ENCODE results near the gene EHBP1L1.

The EHBP1L1 gene

DNA sequence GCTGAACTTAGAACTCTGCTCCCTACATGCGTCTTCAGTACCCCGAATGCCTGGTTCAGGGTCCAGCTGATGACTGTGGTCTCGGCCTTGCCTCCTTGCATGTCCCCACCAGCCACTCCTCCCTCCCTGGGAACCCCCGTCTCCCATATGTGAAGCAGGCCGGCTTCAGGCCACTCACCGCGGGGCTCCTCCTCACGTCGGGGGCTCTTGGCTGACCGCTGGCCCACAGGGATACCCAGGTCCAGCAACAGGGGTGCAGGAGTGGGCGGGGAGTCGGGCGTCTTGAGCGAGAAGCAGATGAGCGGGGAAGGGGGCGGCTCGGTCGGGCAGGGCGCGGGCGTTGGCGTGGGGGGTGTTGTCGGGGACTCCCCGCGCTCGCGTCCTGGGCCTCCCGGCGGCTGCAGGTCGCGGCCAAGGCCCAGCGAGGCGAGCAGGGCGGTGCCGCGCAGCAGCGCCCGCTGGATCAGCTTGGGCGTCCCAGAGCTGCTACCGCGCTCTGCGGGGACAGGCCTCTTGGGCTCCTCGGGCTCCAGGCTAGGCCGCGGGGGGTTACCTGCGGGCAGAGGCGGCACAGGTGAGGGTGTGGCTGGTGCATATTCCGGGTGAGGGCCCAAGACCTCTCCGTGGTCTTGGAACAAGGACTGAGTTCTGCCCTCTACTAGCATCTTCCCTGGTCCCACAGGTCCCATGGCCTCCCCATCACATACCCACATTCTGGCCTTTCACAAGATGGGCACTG lies 23.5 kb downstream of the EHBP1L1 start:
- DNase-seq: no peak

DNA sequence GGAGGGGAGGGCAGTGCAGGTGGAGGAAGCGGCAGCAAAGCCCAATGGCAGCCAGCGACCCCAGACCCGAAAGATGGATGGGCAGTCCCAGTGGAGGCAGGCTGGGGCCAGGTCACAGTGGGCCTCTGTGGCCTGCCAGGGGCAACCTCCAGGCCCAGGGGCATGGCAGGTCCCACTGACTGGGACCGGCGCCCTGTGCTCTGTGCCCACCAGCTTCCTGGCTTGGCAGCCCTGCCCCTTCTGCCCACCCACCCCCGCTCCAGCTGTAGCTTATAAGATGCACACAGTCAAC lies 24.0 kb downstream of the EHBP1L1 start:
- no peak for DNase-seq

DNA sequence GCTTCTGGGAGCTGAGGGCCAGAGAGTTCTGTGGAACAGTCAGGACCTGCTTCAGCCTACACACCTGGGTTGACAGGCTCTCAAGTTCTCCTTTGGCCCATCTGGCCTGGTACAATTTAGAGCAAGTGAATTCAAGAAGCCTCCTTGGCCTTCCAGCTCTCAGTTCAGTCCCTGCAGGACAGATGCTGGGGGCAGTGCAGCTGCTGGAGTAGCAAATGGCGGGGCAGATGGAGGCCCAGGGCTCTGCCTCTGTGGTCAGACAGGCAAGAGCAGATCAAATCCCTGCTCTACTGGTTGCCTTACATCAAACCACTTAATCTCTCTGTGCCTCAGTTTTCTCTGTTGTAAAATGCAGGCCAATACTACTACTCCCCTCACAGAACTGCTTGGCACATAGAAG lies 28.4 kb downstream of the EHBP1L1 start:
- no peak for DNase-seq

DNA sequence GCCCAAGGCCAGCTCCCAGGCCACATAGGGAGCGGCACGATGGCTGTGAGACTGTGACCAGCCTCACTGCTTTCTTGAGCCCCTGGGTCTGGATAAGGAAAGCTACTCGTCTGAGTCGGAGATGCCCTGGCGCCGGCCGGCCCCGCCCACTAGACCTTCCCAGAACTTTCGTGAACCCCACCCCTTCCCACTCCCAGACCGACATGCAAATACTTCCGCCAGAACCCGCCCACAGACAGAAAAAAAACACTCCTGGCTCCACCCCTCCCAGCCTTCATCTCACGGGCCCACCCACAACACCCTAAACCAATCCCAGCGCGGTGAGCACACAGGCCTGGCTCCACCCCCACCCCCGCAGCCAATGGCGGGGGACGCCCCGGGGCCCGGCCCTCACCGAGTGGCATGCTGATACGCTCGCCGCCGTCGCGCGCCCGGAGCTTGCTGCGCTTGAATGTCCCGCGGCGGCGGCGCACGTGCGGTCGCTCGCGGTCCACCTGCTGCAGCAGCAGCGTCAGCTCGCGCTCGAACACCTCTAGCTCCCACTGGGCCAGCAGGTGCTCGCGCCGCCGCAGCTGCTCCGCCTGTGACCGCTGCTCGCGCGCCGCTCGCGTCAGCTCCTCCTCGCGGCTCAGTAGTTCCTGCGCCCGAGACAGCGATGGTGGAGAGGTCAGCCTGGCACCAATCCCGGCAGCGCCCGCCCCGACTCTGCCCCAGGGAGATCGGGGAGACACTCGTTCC lies 31.2 kb downstream of the EHBP1L1 start:
- no peak for DNase-seq

DNA sequence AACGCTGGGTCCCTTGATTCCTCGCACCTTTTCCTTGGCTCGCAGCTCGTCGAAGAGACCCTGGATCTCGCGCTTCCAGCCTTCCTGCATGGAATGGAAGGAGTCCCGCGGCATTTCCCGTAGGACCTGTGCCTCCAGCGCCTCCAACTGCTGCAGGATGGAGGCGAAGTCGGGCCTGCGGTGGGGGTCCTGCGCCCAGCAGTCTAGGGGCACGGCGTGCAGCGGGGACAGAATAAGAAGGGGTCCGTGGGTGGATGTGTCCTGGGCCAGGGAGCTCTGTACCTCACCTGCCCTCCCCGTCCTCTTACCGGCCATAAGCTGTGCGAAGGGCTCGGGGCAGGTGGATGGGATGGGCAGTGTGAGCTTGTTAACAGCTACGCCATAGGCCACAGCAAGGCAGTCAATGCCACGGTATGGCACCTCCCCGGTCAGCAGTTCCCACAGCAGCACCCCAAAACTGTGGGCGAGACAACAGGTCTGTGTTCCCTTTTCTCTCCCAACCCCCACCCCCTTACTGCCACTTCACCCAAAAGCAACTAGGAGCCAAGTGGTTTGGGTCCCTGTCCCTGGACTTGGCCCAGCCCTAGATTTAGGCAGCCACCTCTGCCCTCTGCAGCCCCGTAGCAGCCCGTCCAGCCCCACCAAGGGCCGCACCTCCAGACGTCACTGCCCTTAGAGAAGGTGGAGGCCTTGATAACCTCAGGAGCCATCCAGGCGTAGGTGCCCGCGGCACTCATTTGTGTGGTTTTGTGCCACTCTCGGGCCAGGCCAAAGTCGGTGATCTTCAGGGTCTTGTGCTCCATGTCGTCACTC lies 32.0 kb downstream of the EHBP1L1 start:
- DNase-seq: no peak

DNA sequence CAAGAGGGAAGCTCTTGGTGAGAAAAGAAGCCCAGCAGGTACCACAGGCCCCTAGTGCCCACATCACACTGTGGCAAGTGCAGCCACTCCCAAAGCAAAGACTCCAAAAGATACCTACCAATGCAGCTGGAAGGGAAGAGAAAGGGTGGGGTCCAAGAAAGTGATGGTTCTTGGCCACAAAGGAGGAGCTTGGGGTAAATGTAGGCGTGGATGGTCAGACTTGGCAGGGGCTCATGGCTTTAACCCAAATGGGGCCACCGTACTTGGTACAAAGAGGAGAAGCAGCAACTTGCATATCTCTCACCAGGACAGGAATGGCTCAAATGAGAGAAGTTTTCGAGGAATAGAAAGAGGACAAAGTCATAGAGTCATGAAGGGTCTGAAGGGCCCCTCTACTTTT lies 33.4 kb downstream of the EHBP1L1 start:
- no peak for DNase-seq

DNA sequence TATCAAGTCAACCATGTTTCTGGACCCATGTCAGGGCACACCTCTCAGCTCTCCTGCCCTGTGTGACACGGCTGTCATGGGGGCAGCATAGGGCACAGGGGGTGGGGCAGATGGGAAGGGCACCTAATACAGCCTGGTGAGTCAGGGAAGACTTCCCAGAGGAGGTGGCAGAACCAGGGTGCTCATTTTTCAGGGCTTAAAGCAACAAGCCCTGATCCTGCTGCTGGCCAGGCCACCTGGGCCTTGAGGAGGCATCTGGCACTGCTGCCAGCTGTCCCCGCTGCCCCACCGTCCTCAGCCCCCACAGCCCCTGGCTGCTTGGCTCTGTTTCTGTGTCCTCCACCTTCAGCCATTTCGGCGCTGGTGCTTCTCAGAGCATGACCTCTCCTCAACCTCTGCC lies 33.8 kb downstream of the EHBP1L1 start:
- no peak for DNase-seq

DNA sequence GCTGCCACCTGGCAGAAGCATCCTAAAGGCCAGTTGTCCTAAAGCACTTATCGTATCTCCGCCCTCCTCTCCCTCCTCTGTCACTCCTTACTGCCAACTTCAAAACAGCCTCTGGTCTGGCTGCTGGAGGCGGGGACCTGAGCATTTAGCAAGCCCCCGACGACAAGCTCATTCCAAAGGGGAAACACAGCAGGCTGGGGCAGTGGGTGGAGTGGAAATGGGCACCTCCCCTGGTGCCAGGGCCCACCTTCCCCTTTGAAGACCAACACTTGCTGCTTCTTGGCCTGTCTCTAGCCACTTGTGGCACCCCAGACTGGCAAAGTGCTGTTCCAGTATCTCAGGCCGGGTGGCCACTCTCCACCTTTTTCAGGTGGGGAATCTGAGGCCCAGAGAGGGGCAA lies 34.6 kb downstream of the EHBP1L1 start:
- no peak for DNase-seq

DNA sequence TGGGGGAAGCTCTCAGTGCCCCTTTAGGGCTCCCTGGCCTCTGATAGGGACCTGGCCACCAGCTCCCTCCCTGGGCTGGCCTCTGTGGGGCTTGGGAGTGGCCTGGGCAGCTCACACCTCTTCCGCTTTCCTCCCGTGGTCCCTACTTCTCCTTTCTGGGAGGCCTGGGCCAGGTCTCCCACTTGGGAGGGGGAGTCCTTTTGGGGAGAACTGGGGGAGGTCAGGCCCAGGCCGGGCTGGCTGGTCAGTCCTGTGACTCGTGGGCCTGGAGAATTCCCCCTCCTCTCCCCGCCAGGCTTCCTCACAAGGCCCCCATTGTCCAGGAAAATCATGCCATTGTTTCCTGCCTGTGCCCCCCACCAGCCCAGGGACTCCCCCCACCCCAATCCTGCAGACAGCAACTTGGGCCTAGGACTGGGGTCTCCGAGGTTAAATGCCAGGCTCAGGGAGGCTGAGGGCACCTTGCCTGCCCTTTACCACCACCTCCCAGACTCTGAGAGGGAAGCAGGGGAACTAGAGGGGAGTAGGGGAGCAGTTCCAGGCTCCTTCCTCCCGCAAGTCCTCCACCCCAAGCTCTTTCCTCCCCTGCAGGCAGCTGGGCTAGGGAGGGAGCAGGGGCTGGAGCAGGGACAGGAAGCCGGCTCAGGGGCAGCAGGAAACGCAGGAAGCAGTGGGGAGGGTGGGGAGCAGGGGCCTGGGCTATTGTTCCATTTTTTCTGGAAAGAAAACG lies 35.3 kb downstream of the EHBP1L1 start:
- DNase-seq: no peak

DNA sequence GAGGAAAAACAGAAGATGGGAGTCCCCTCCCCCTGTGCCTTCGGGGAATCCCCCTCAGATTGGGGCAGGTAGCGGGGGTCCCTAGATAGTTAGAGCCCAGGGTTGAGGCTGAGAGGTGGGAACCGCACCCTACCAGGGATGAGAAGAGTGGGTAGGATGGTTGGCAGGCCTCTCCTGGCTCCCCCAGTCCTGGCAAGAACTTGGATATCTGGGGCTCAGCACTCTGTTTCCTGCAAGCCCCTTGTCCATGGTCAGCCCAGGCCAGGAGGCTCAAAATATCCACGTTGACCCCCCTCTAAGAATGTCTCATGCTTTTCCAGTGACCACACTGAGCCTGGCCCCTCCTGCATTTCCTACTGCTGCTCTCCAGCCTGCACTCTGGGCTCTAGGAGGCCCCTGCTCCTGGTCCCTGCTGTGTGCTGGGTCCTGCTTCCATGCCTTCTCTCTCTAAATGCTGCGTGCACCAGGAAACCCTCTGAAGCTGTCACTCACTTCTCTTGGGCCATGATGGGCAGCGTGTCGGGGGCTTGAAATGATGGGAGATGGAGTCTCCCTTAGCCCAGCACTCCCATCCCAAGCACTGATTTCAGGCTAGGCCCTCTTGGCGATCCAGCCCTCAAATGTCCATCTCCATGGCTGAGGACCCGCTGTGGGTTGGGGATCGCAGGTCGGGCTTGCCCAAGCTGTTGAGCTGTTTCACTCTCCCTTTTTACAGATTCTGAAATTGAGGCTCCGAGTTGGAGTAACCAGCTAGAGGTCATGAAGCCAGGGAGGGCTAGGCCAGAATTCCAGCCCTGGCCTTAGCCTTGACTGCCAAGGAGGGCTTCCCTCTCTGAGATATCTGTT lies 36.1 kb downstream of the EHBP1L1 start:
- no peak for DNase-seq

DNA sequence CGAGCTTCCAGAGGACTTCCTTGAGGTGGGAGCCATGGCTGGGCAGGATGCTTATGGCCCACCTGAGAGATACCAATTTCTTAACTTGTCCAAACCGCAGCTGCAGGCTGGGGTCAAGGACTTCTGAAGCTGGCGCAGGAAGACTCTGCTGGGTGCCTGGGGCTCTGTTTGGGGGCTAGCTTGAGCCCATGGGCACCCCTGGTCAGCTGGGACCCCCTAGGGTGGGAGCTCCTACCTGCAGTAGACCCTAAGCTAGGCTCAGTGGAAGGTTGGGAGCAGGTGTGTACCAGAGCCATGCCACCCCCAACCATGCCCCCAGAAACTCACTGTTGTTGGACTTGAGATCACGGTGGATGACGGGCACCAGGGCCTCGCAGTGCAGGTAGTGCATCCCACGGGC lies 36.8 kb downstream of the EHBP1L1 start:
- no peak for DNase-seq

DNA sequence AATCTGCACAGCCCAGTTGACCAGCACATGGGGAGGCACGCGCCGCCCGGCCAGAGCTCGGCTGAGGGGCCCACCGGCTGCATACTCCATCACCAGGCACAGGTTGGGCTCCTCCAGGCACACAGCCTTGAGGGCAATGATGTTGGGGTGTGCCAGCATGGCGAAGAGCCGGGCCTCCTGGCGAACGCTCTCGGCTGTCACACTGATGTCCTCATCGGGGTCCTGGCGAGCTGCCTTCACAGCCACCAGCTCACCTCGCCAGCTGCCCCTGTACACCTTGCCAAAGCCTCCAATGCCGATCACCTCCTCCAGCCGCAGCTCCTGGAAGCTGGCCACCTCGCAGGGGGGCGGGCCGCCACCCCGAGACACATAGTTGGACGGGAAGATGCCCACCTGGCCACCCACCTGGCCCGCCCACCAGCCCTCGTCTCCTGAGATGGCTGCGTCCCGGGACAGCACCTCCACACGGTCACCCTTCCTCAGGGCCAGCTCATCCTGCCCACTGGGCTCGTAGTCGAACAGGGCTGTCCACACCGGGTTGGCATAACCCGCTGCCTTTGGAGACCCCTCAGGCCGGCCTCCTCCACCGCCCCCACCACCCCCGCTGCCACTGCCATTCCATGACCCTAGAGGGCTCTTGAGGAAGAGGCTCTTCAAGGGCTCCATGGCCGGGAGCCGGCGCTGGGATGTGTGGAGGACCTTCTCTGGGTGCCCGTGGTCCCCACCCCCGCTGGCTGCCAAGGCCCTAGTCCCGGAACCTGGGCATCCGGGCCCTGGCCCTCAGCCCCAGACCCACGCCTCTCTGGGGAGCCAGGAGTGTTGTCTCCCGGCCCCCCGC lies 37.5 kb downstream of the EHBP1L1 start:
- DNase-seq: no peak

DNA sequence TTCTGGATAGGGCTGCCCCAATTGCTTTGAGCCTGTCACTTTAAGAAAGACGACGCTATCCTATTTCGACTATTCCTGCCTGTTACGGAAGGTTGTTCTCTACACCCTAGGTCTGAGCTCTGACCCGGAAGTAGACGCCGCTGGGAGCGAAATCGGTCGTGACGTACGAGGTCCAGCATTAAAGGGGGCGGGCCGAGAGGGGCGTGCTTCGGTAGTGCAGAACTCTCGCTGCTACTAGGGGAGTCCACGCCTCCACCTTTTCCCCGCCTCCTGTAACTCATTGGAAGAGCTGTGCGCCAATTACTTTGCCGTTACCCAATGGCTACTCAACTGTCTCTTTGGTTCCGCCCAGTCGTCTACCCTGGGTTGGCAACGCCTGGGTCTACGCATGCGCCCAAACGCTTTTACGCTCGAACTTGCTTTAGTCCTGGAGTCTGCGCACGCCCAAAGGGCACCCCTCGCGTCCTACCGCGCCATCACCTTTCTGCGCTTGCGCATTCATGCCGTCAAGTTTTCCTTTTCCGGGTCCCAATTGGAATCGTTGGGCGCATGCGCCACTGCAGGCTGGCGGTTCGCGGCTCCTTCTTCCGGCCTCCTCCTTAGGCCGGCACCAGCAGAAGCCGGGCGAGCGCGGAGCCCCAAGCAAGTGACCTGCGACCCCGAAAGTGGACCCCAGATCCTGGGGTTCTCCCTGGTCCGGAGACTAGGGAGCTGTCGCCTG lies 39.5 kb downstream of the EHBP1L1 start, which contains the start of gene PCNX3:
TSS of gene PCNX3 (plus strand) at position 548 of the 721 bp plus-strand sequence. CDS start 536 bp downstream, outside the sequence.
- peak; percentile 99 to 100 (median 100) for DNase-seq

DNA sequence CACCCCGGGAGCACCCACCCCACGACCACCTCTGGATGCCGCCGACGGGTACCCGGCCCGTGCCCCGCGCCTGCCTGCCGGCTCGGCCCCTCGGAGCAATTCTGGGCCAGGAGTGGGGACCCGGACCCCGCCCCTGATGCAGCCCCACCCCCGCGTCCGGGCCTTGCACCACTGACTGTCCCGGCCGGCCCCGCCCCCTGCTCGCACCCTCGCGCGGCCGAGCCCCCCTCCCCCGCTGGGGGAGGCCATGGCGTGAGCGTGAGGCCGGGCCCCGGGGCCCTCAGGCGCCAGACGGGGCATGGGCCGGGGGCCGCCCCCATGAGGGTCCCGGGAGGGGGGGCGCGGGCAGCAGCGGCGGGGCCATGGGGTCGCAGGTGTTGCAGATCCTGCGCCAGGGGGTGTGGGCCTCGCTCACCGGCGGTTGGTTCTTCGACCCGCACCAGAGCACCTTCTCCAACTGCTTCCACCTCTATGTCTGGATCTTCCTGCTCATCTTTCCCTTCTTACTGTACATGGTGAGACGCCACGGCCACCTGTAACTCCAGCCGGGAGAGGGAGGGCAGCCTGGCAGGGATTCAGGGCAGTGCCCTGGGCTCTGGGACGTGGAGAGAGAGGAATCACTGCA lies 40.2 kb downstream of the EHBP1L1 start:
- DNase-seq: peak in 2 of 4 experiments; percentile 38 to 63

DNA sequence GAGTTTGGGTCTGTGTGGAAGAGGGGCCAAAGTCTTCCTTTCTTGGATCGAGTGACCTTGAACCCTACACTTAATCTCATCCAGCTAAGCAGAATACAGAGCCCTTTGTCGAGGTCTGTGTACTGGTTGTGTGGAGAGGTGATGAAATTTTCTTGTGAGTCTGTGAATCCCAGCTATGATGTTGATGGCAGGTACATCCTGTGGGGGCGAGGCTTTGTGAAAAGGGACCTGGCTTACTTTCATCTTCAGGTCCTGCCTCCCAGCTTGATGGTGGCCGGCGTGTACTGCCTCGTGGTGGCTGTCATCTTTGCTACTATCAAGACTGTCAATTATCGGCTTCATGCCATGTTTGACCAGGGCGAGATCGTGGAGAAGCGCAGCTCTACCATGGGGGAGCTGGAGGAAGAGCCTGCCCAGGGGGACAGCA lies 40.7 kb downstream of the EHBP1L1 start:
- no peak for DNase-seq

DNA sequence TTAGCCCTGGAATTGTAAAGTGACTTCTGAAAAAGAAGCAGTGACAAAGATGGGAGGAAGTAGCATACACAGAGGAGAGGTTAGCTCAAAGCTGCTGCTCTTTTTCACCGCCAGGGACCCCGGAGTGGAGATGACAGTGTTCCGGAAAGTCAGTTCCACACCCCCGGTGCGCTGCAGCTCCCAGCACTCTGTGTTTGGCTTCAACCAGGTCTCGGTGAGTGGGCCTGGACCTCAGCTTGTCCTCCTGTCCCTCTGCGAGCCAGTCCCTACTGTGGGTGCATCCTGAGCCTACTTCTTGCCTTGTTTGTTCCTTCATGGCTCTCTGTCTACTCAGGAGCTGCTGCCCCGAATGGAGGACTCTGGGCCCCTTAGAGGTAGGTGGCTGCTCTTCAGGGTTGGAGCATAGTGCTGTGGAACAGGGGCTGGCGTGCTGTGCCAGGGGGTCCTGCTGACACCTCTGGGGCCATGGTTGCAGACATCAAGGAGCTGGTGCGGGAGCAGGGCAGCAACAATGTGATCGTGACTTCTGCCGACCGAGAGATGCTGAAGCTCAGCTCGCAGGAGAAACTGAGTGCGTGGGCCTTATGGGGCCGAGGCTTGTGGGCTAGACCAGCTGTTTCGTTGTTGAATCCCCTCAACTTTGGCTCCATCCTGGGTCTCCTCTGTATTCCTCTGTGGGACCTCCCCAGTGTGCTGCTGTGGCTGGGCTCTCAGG lies 41.4 kb downstream of the EHBP1L1 start:
- no peak for DNase-seq

DNA sequence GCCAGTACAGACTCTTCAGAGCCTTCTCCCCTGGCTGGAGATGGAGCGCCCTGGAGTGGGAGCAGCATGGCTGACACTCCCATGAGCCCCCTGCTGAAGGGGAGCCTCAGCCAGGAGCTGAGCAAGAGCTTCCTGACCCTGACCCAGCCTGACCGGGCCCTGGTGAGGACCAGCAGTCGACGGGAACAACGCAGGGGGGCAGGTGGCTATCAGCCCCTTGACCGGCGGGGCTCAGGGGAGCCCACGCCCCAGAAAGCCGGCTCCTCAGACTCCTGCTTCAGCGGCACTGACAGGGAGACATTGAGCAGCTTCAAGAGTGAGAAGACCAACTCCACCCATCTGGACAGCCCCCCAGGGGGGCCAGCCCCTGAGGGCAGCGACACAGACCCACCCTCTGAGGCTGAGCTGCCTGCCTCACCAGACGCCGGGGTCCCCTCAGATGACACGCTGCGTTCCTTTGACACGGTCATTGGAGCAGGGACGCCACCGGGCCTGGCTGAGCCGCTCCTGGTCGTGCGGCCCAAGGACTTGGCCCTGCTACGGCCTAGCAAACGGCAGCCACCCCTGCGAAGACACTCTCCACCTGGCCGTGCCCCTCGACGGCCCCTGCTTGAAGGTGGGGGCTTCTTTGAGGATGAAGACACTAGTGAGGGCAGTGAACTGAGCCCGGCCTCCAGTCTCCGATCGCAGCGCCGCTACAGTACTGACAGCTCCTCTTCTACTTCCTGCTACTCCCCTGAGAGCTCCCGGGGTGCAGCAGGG lies 42.3 kb downstream of the EHBP1L1 start:
- no peak for DNase-seq

DNA sequence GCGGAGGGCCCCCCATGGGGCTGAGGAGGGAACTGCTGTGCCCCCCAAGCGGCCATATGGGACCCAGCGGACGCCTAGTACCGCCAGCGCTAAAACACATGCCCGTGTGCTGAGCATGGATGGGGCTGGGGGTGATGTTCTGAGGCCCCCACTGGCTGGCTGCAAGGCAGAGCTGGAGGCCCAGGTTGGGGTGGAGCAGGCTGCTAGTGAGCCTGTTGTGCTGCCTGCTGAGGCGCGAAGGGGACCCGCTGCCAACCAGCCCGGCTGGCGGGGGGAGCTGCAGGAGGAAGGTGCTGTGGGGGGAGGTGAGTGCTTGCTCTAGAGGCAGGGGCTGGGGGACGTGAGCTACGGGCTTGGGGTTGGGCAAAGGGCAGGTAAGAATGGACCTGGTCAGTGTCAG lies 42.9 kb downstream of the EHBP1L1 start:
- no peak for DNase-seq

Measured in activated CD4-positive, CD25-positive, alpha-beta regulatory T cell (primary cell).